IgD-negative memory B cell (primary cell): Measurements from ENCODE around the gene ENTPD2. TPM values are rescaled to one million over a fixed set of nuclear protein-coding genes. Genes with fewer than 3 reads are reported as not detected.

Source experiments
- H3K27ac Mint-ChIP-seq, 3 donors: one replicate each; pipeline ENCODE4 v1.8.0; 2020 to 2022; ENCODE audit warnings: mild to moderate bottlenecking in 3 of 3, mixed read lengths in 3 of 3, moderate library complexity in 1 of 3
- H3K27me3 Mint-ChIP-seq: one replicate; pipeline ENCODE4 v1.8.0; 2021; ENCODE audit warnings: mixed read lengths
- H3K36me3 Mint-ChIP-seq: one replicate; pipeline ENCODE4 v1.8.0; 2020; ENCODE audit warnings: mild to moderate bottlenecking, mixed read lengths
- H3K4me1 Mint-ChIP-seq, 3 donors: one replicate each; pipeline ENCODE4 v1.8.0; 2020 to 2022; ENCODE audit warnings: mixed read lengths in 3 of 3, mild to moderate bottlenecking in 1 of 3
- H3K4me3 Mint-ChIP-seq, 4 donors: one replicate each; pipeline ENCODE4 v1.8.0; 2020 to 2022; ENCODE audit warnings: mild to moderate bottlenecking in 4 of 4, mixed read lengths in 4 of 4, moderate library complexity in 3 of 4
- H3K9me3 Mint-ChIP-seq, 3 donors: one replicate each; pipeline ENCODE4 v1.8.0; 2020 to 2021; ENCODE audit warnings: mixed read lengths in 3 of 3, mild to moderate bottlenecking in 1 of 3
- polyA plus RNA-seq: library from polyadenylated mRNA; unstranded; fragments of 300-500 nt; fragmentation: Illumina TruSeq; gene quantifications from one replicate; pipeline ENCODE4 v1.2.3, GENCODE V29; 2021

The ENTPD2 gene
- polyA plus RNA-seq, 1 donor from 2014 or later, result not detected

DNA sequence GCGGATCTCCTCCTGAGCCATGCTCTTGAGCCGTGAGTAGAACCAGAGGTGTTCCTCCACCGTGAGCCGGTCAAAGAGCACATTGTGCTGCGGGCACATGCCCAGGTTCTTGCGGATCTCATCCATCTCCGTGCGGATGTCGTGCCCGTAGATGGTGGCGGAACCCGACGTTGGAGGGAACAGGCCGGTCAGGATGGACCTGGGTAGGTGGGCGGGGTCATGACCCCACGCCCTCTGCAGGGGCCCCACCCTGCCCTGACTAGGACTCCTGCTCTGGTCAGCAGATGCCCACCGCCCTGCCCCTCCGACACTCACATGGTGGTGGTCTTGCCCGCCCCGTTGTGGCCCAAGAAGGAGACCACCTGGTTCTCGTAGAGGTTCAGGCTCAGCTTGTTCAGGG, 37.9 kb downstream of the ENTPD2 start:
- Mint-ChIP-seq H3K9me3 (no peaks in the 10 kb centered on the region), H3K4me1 (no peaks in the 10 kb centered on the region), H3K4me3 (no peak overlapping the region)

GRCh38 chr9:137015540-137015930, 38.3 kb downstream of the ENTPD2 start:
- Mint-ChIP-seq H3K27ac (no peak overlapping the region), H3K36me3 (peaks cover 3% of the 10 kb centered on the region), H3K27me3 (no peaks in the 10 kb centered on the region)

More for the DNA sequence above, 37.9 kb downstream of the ENTPD2 start:
- Mint-ChIP-seq H3K27ac (no peak overlapping the region), H3K27me3 (no peaks in the 10 kb centered on the region), H3K36me3 (peaks cover 3% of the 10 kb centered on the region)

GRCh38 chr9:137014776-137015539, 38.9 kb downstream of the ENTPD2 start:
- H3K36me3 Mint-ChIP-seq, result peaks cover 3% of the 10 kb centered on the region
- no peak overlapping the region for H3K27ac Mint-ChIP-seq
- no peaks in the 10 kb centered on the region for H3K27me3 Mint-ChIP-seq
- no peaks in the 10 kb centered on the region for H3K9me3 Mint-ChIP-seq
- H3K4me1 Mint-ChIP-seq, result no peaks in the 10 kb centered on the region
- no peak overlapping the region for H3K4me3 Mint-ChIP-seq

More at GRCh38 chr9:137015540-137015930, 38.3 kb downstream of the ENTPD2 start:
- Mint-ChIP-seq H3K9me3 (no peaks in the 10 kb centered on the region), H3K4me3 (no peak overlapping the region), H3K4me1 (no peaks in the 10 kb centered on the region)

DNA sequence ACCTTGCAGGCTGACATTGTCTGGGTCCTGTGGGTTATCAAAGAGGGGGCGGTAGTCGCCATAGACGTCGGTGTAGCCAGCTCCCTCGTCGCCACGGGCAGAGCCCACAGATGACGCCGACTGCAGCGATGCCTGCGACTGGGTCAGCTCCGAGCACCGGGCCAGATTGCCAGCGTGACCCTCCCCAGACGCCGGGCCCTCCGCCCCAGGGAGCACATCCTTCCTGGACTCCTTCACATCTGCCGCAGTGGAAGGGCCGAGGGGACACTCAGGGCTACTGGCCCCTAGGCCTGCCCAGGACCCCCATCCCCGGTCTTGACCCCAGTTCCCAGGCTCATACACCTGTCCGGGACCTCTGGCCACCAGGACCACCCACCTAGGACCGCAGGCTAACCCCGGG, 39.7 kb downstream of the ENTPD2 start:
- Mint-ChIP-seq H3K4me3 (peak overlapping the region in 1 of 4 donors; percentile 22), H3K9me3 (no peaks in the 10 kb centered on the region)

GRCh38 chr9:137013571-137013940, 40.3 kb downstream of the ENTPD2 start:
- Mint-ChIP-seq H3K4me3 (no peak overlapping the region), H3K36me3 (peaks cover under 1% of the 10 kb centered on the region), H3K9me3 (no peaks in the 10 kb centered on the region), H3K27me3 (no peaks in the 10 kb centered on the region), H3K4me1 (no peaks in the 10 kb centered on the region), H3K27ac (no peak overlapping the region)

More for the DNA sequence above, 39.7 kb downstream of the ENTPD2 start:
- Mint-ChIP-seq H3K36me3 (peaks cover 1% of the 10 kb centered on the region), H3K27me3 (no peaks in the 10 kb centered on the region), H3K27ac (no peak overlapping the region), H3K4me1 (no peaks in the 10 kb centered on the region)

DNA sequence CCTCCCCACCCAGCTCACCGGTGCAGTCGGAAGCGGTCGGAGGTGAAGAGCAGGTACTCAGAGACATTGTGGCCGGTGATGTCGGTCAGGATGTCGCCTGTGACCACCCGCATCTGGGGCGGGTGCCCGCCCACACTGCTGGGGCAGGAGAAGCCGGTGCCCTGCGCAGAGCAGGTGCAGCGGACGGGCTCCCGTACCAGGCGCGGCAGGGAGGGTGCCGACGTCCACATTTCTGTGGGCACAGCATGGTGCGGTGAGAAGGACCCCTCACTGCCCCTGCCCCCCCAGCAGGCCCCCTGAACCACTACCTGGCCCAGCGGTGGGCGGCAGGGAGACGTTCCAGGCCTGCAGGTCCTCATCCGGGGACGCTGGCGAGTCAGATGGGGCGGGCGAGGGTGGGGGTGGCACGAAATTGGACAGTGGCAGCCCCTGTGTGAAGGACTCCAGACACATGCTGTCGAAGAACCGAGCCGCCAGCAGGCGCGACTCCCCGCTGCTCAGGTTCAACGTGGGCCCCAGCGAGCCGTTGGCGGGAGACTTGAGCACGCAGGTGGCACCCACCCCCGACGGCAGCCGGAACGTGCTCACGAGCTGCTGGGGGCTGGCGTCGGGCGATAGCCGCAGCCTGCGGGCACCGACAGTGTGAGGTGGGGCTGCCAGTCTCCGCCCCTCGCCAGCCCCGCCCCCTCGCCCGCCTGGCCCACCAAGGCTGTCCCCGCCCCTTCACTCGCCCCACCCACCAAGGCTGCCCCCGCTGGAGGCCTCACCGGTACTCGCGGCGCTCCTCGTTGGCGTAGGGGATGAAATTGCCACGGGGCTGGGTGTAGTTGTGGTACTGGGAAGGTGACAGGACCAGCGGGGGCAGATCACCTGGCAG, 40.9 kb downstream of the ENTPD2 start:
- H3K27me3 Mint-ChIP-seq, result no peaks in the 10 kb centered on the region
- no peaks in the 10 kb centered on the region for H3K9me3 Mint-ChIP-seq
- no peak overlapping the region for H3K4me3 Mint-ChIP-seq
- H3K36me3 Mint-ChIP-seq, result no peaks in the 10 kb centered on the region
- H3K4me1 Mint-ChIP-seq, result no peaks in the 10 kb centered on the region
- H3K27ac Mint-ChIP-seq, result no peak overlapping the region

- Mint-ChIP-seq H3K4me3 (no peak overlapping the region), H3K27me3 (no peaks in the 10 kb centered on the region), H3K4me1 (no peaks in the 10 kb centered on the region), H3K9me3 (no peaks in the 10 kb centered on the region), H3K36me3 (no peaks in the 10 kb centered on the region), H3K27ac (no peak overlapping the region)
Measured at GRCh38 chr9:137011907-137012675, 41.8 kb downstream of the ENTPD2 start.

- Mint-ChIP-seq H3K27ac (no peak overlapping the region), H3K4me3 (no peak overlapping the region), H3K36me3 (no peaks in the 10 kb centered on the region), H3K4me1 (no peaks in the 10 kb centered on the region), H3K9me3 (no peaks in the 10 kb centered on the region), H3K27me3 (peaks cover 3% of the 10 kb centered on the region)
Measured at GRCh38 chr9:137011156-137011555, 42.7 kb downstream of the ENTPD2 start.

- Mint-ChIP-seq H3K36me3 (no peaks in the 10 kb centered on the region), H3K27me3 (peaks cover 3% of the 10 kb centered on the region), H3K4me1 (no peaks in the 10 kb centered on the region), H3K9me3 (no peaks in the 10 kb centered on the region), H3K4me3 (no peak overlapping the region), H3K27ac (no peak overlapping the region)
Measured at GRCh38 chr9:137009938-137010732, 43.7 kb downstream of the ENTPD2 start.

GRCh38 chr9:137009217-137009616, 44.6 kb downstream of the ENTPD2 start:
- no peaks in the 10 kb centered on the region for H3K4me1 Mint-ChIP-seq
- no peak overlapping the region for H3K4me3 Mint-ChIP-seq

GRCh38 chr9:137008312-137008711, 45.5 kb downstream of the ENTPD2 start:
- H3K36me3 Mint-ChIP-seq, result no peaks in the 10 kb centered on the region
- H3K4me1 Mint-ChIP-seq, result no peaks in the 10 kb centered on the region
- no peak overlapping the region for H3K4me3 Mint-ChIP-seq
- peaks cover 0 to 1% (median 0%) of the 10 kb centered on the region in 3 donors for H3K9me3 Mint-ChIP-seq
- no peak overlapping the region for H3K27ac Mint-ChIP-seq
- H3K27me3 Mint-ChIP-seq, result peaks cover 3% of the 10 kb centered on the region

More at GRCh38 chr9:137009217-137009616, 44.6 kb downstream of the ENTPD2 start:
- Mint-ChIP-seq H3K9me3 (peaks cover 0 to 1% (median 0%) of the 10 kb centered on the region in 3 donors), H3K36me3 (no peaks in the 10 kb centered on the region), H3K27me3 (peaks cover 3% of the 10 kb centered on the region), H3K27ac (no peak overlapping the region)

DNA sequence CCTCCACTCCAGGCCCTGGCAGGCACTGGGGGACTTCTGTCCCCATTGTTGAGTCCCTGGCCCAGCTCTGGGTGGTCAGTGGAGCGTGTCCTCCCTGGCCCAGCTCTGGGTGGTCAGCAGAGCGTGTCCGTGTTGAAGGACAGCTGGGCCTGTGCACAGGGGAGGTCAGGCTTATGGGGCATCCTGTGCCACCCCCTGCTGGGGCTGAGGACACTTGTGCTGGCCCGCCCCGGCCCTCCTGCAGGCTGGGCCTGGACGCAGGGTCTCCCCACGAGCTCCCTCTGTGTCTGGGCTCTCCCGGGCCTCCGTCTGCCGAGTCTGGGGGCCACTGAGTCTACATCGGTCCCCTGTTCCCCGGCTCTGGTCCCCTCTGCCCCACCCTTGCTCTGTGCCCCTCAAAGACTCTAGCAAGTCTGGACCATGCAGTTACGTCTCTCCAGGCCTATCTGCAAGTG, 46.0 kb downstream of the ENTPD2 start:
- Mint-ChIP-seq H3K4me3 (no peak overlapping the region), H3K36me3 (no peaks in the 10 kb centered on the region), H3K4me1 (no peaks in the 10 kb centered on the region), H3K27me3 (peaks cover 3% of the 10 kb centered on the region), H3K9me3 (peaks cover 0 to 1% (median 0%) of the 10 kb centered on the region in 3 donors), H3K27ac (no peak overlapping the region)

GRCh38 chr9:137007108-137007815, 46.6 kb downstream of the ENTPD2 start:
- no peaks in the 10 kb centered on the region for H3K36me3 Mint-ChIP-seq
- H3K27me3 Mint-ChIP-seq, result peaks cover 3% of the 10 kb centered on the region
- no peak overlapping the region for H3K4me3 Mint-ChIP-seq
- no peaks in the 10 kb centered on the region for H3K4me1 Mint-ChIP-seq
- H3K27ac Mint-ChIP-seq, result no peak overlapping the region
- H3K9me3 Mint-ChIP-seq, result peaks cover 0 to 1% (median 0%) of the 10 kb centered on the region in 3 donors
